Stimulated activated CD8-positive, alpha-beta memory T cell treated with anti-CD3 and anti-CD28 coated beads, Interleukin-12 subunit alpha, Interleukin-12 subunit beta, amount 100 ng/mL, for 1 hour (primary cell): Measurements from ENCODE around the gene IFITM10.
A peak's percentile ranks its signal among the peaks of the same experiment; 100 is the strongest.

Source experiments
- DNase-seq: peaks from one replicate; pipeline ENCODE4 v3.0.0-alpha.2; 2020; ENCODE audit warnings: low read depth

Gene IFITM10

DNA sequence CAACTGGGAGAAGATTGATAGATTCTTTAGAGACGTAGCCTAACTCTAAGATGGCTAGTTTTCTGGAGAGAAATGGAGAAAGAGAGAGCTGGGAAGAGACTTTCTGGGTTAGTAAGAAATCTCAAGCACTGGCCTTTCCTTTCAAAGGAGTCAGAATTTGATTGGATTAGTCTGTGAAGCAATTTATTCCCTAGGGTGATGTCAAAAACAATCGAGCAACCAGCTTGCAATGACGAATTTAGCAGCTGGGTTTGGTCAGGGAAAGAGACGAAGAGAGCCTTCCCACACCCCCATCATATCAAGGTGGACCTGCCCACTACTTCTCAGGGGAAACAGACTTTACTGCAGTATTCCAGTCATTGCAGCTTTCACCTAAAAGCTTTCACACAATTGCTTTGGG is 42.6 kb downstream of the IFITM10 start:
- no peak for DNase-seq

DNA sequence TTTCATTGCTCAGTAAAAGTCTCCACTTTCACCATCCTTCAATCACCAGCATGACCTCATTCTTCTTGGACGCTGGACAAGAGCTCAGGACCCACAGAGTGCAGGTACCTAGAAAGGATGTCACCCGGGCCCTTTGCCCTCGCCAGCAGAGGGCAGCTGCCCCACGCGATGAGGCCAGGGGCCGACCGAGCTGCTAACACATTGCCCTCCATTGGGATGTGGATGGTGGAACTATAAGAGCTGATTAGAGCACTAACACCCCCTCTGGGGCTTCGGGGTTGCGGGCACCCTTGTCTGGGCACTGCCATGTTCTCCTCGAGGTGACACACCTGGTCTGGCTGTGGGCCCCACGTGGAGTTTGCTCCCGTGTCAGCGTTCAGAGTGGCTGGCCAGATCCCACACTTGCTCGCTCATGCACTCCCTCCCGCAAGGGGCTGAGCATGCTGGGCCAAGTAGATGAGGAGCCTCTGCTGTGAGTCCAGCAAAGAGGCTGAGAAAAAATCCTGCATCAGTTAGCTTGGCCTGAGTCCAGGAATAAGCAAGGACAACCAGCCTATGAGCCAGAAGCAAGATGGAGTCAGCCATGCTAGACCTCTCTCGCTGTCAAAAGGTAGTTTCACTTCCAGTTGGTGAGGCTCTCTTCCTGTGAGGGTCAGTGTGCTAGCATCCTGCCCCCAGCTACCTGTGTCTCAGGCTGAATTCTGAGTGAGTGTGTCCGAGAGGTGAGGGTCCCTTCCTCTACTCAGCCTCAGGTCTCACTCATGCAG is 43.6 kb downstream of the IFITM10 start:
- DNase-seq: no peak

DNA sequence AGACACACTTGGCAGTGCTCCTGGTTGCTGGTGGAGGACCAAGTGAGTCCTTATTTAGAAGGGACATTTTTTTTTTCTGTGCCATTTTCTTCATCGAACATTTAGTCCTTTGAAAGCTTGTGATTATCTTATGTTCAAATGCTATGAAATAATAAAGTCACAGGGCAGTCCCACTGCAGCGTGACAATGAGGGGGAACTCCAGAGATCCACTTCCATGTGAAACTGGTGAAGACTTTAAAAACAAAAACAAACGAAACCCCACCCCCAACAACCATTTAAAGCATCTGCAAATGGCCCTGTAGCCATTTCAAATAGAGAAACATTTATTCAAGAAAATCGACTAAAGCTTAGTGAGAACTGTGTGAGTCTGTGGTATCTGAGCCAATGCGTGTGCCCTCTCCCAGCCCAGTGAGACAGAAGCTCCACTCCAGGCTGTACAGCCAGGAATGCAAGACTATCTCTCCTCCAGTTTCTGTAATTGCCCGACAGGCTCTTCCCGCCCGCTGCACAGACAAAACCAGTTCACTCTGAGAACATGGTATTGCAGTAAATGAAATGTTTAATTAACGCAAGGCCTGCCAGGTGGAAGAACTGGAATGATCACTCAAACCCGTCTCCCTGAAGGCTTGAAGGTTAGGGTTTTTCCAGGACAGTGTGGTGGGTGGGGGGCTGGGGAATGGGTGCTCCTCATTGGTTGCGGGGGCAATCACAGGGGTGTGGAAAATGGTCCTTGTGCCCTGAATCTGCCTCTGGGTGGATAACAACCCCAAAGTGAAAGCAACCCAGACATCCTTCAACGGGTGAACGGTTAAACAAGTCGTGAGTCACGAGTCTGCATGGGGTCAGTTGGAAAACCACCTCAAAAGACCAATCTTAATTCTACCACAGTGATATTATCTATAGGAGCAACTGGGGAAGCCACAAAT is 45.0 kb downstream of the IFITM10 start:
- no peak for DNase-seq

DNA sequence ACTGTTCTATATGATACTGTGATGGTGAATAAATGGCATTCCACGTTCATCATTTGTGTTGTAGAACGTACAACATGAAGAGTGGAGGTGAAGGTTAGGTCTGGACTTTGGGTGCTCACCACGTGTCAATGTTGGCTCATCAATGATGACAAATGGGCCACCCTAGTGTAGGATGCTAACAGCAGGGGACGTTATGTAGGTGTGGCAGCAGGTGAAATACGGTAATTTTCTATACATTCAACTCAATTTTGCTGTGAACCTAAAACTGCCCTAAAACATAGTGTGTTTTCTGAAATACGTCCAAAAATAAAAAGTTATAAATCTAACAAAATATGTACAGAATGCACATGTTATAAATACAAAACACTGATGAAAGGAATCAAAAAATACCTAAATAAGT is 47.2 kb downstream of the IFITM10 start:
- DNase-seq: no peak

DNA sequence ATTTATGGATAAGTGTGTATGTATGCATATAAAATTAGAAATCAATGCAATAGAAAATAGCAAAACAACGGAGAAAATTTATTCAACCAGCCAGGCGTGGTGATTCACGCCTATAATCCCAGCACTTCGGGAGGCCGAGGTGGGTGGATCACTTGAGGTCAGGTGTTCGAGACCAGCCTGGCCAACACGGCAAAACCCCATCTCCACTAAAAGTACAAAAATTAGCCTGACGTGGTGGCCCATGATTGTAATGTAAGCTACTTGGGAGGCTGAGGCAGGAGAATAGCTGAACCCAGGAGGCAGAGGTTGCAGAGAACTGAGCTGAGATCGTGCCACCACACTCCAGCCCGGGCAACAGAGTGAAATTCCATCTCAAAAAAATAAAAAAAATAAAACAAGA is 47.9 kb downstream of the IFITM10 start:
- DNase-seq: no peak

DNA sequence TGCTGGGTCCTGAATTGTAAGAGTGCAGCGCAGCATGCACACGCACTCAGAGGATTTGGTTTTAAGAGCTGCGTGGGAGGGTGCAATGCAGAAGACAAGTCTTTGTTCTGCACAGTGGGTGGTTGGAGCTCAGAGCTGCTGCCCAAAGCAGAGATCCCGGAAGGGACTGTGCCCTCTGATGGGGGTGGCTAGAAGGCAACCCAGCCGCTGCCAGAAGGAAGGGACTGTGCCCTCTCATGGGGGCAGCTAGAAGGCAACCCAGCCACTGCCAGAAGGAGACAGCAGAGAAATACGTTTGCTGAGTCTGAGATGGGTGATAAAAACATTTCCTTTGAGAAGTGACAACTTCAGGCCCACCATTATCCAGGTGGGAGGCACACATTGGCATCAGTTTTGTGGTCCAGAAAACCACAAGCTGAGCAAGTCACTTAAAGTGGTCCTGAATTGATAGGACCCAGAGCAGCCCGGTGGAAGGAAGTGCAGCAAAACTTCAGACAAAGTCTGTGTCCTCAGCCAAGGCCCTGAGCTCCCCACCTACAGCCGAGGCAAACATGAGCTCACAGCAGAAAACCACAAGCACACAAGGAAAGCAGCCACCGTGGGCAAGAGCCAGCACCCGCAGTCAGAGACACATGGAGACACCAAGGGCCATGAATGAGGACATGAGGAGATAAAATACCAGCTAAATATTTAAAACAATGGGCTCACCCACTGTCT is 49.1 kb downstream of the IFITM10 start:
- no peak for DNase-seq

DNA sequence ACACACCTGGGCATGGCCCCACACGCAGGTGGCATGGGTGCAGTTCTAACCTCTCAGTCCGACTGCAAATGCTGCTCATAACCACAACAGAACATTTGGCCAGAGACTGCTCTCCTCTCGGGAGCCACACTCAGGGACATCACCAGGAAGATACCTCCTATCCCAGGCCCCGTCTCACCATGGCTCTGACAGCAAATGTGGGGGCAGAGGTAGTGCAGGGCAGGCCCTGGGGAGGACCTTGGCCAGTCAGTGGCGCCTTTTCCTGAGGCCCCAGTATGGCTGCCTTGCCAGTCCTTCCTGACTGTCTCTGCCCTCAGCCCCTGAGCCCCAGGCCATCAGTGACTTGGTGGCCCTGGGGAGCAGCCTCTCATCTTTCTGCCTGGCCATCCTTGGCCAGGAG is 50.6 kb downstream of the IFITM10 start:
- no peak for DNase-seq

DNA sequence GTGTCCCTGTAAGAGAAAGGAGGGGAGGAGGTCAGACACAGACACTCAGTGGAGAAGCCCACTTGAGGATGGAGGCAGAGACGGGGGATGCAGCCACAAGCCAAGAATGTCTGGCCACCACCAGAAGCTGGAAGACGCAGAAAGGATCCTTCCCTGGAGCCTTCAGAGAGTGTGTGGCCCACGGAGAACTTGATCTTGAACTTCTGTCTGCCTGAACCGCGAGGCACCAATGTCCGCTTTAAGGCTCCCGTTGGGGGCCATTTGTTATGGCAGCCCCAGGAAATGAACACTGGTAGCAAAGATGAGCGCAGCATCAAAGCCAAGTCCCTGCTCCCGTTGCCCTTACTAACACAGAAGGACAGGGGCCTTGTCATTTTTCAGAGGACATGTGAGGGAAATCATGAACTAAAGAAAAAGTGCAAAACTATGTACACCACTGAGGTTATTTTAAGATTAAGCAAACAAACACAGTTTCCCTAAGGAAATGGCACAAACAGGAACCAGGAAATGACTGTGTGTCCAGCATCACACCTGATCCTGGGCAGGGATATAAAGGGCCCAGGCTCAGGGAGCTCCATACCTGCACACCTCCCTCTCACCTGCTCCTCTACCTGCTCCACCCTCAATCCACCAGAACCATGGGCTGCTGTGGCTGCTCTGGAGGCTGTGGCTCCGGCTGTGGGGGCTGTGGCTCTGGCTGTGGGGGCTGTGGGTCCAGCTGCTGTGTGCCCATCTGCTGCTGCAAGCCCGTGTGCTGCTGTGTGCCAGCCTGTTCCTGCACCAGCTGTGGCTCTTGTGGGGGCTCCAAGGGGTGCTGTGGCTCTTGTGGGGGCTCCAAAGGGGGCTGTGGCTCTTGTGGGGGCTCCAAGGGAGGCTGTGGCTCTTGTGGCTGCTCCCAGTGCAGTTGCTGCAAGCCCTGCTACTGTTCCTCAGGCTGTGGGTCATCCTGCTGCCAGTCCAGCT is 53.5 kb downstream of the IFITM10 start, which contains the start of gene KRTAP5-6:
Gene KRTAP5-6 (plus strand): TSS at position 588 of the 963 bp plus-strand sequence. CDS start 51 bp downstream, at position 639.
- no peak for DNase-seq

DNA sequence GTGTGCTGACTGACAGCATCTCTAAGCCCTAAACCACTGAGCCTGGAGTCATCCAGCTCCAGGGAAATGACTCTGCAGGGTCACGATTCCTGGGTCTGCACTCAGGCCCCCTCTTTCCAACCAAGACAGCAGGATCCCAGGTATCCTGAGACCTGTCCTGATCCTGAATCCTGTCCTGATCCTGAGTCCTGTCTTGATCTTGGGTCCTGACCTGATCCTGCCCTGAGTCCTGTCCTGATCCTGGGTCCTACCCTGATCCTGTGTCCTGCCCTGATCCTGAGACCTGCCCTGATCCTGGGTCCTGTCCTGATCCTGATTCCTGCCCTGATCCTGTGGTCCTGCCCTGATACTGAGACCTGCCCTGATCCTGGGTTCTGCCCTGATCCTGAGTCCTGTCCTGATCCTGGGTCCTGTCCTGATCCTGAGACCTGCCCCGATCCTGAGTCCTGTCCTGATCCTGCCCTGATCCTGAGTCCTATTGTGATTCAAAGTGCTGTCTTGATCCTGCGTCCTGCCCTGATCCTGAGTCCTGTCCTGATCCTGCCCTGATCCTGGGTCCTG is 54.8 kb downstream of the IFITM10 start:
- no peak for DNase-seq

DNA sequence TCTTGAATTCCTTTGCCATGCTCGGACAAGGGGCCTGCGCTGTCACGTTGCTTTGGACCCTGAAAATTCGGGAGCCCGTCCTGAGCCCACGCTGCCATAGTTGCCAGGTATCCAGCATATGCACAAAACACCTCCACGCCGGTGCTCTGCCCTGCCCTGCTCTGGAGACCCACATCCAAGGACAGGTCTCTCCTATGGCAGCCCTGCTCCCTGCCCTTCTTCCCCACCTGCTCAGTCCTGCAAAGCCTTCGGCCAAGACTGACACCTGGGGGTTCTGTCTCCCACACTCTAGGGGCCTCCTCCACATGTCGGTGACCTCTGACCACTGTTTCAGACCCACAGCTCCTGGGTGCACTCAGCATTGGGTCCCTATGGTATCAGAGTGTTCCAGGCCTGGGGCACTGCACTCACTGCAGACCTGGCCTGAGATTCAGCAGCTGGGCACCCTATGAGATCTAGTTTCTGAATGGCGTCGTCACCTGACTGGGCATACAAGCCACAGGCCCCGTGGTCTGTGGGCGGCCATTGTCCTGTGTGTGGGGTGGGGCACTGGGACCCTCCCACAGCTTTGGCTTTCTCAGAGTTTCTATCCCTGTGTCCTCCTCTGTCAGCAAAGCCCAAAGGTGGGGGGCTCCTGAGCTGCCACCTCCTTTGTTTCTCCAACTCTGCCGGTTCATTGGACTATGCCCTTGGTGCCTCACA is 55.4 kb downstream of the IFITM10 start:
- DNase-seq: no peak

DNA sequence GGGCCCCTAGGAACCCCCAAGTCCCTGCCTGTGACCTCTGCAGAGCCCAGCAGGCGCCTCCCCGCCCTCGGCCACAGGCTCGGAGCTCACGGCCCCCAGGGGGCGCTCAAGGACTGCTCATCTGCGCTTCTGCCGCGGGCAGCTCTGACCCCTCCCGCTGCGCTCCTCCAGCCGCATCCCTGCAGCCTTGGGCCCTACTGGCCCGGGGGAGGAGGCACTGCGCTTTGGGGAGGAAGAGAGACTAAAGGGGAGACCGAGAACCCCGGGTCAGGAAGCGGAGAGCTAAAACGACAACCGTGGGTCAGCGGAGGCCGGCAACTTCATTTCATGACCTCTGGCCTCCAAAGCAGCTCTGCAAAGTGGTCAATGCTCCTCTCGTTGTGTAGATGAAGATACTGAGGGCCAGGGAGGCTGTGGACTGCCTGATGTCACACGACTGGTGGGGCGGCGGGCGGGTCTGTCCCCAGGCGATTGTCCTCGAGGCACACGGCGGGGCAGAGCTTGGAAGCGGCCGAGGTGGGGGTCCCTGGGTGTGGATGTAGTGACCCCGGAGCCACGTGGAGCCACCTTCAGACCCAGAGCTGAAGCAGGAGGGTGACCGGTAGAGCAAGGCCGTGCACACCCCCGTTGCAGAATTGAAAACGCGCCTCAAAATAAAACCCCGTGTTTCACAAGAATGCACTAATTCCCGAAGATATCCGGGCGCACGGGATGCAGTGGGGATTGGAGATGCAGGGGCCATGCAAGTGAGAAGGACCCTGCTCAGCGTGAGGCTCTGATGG is 56.1 kb downstream of the IFITM10 start:
- DNase-seq: peak; percentile 77

DNA sequence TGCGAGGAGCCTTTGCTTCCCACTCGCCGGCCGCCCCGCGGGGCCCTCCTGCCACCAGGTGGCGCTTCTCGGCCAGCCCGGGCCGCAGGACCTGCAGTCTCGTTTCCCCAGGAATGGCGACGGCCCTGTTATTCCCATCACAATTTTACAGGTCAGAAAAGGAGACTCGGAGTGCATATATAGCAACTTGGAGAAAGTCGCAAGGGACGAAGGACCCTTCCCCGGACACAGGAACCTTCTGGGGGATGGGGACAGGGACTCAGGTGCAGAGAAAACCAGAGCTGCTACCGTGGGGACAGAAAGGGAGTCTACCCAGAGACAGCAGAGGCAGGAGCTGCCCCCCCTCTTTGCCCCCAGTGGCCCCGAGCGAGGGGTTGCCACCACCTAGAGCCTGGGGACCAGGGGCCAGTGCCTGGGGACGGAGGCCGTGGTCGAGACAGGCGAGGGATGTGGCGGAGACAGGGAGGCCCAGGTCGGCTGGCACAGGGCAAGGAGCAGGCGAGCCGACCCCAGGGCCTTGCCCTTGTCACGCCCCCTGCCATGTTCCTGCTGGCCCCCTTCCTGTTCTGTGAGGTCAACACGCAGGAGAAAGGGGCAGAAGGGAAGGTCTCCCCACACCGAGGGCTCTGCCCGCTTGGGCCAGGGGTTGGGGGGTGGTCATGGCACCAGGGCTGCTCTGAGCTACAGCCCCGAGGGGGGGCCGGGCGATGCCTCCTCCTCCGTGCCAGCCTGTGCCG is 56.9 kb downstream of the IFITM10 start:
- DNase-seq: peak; percentile 48

DNA sequence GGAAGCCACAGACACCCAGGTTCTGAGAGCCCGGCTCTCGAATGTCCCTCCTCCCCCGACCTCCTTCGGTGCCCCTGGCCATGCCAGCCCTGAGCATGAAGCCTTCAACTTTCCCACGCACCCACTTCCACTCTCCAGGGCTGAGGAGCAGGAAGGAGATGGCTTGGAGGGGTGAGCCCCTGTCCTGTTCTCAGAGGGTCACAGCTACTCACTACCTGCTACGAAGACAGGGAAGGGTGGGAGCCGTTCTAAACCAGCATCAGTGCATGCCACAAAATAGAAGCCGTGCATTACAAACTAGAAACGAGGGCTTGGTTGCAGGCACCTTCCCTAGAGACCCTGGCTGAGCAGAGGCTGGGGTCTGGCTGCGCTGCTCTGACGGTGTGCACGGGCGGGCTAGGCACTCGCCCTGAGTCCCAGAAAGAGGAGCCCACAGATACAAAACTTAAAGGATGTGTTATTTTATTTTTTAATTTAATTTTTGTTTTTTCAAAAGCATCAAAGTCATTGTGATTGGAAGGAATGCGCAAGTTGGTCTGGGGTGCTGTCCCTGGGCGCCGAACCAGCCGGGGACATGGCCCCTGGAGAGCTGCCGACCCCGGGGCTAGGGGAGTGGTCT is 57.6 kb downstream of the IFITM10 start:
- DNase-seq: no peak

DNA sequence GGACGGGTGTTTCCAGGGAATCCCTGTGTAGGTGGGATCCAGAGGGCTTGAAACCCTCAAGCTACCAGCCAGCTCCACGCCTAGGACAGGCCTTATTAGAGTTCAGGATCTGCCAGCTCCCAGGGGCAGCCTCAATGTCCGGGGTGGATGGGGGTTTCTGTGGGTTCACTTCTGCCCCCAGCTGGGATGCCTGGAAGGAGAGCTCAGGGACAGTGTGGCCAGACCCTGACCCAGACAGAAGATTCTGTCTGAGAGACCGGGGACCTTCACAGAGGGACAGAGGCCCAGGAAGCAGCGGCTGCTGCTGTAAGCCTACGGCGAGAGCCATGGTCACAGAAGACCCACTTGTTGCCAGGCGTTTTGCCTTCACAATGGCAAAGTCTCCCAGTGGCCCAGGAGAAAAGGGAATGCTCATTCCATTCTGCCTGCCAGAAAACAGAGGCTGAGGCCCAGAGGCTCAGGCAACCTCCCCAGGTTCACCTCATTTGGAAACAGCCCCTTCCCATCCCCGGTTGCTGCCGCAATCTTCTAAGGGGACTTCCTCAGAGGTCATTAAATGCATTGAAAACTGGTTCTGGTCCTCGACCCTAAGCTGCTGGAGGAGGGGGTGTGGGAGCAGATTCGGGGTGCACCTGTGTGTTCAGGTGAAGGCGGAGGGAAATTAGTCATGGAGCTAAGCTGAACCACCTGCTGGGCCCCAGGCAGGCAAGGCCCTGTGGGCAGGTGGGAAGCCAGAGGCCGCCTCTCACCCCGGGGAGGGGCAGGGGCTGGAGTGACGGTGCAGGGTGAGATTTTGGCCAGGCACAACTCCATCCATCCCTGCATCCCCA is 58.3 kb downstream of the IFITM10 start:
- no peak for DNase-seq

DNA sequence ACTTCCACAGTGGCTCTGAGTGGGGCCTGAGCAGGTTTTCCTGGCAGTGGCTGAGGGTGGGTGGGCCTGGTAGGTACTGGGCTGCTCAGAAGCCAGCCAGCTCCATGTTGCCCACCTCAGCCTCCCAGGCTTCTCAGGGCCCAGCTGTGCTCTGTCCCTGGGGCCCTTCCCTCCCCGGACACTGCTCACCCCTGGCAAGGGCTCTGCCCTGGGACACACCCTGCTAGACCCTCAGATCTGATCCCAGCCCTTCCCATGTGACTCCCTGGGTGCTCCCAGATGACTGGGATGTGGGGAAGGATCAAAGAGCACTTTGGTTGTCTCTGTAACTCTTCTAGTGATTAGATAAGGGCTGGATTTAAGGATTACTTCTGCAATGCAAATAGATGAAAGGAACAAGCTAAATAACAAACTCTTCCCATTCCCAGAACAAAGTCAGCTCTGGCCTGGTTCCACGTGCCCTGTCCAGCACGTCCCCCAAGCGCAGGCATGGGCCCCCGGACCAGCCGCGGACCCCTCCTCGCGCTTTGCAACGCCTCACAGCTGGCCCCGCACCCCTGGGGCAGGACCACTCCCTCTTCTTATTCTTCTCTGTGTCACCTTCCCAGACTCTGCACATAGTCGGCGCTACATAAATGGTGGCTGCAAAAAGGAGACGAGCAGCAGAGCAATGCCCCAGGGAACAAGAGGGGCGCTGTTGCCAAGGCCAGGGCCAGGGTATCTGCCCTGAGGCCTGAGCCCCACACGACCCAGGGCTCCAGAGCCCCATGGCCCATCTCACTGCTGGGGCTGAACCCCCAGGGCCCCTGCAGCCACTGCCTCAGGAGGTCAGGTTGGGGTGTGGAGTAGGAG is 59.1 kb downstream of the IFITM10 start:
- DNase-seq: no peak
